Activated naive CD8-positive, alpha-beta T cell (primary cell): Measurements from ENCODE around the gene DKC1.

Source experiments
- H3K27ac Mint-ChIP-seq: one replicate; pipeline ENCODE4 v1.8.0; 2021; ENCODE audit warnings: mixed read lengths
- H3K27me3 Mint-ChIP-seq: one replicate; pipeline ENCODE4 v1.8.0; 2021; ENCODE audit warnings: mixed read lengths
- H3K36me3 Mint-ChIP-seq: one replicate; pipeline ENCODE4 v1.8.0; 2021; ENCODE audit warnings: mixed read lengths
- H3K4me1 Mint-ChIP-seq: one replicate; pipeline ENCODE4 v1.8.0; 2021; ENCODE audit warnings: low read depth, mixed read lengths
- H3K4me3 Mint-ChIP-seq: one replicate; pipeline ENCODE4 v1.8.0; 2021; ENCODE audit warnings: mild to moderate bottlenecking, mixed read lengths
- H3K9me3 Mint-ChIP-seq: one replicate; pipeline ENCODE4 v1.8.0; 2021; ENCODE audit warnings: low read depth, mixed read lengths

Gene DKC1

GRCh38 chrX:154795016-154795415, 32.4 kb downstream of the DKC1 start:
- Mint-ChIP-seq H3K36me3 (no peaks in the 10 kb centered on the region), H3K27ac (no peak overlapping the region), H3K27me3 (no peaks in the 10 kb centered on the region), H3K4me1 (peaks cover 23% of the 10 kb centered on the region), H3K4me3 (no peak overlapping the region), H3K9me3 (no peaks in the 10 kb centered on the region)

- Mint-ChIP-seq H3K27me3 (no peaks in the 10 kb centered on the region), H3K4me1 (peaks cover 38% of the 10 kb centered on the region), H3K9me3 (no peaks in the 10 kb centered on the region), H3K4me3 (no peak overlapping the region), H3K27ac (no peak overlapping the region), H3K36me3 (no peaks in the 10 kb centered on the region)
Observed at GRCh38 chrX:154797006-154797405, 34.3 kb downstream of the DKC1 start.

- Mint-ChIP-seq H3K4me3 (peak overlapping the region; percentile 67), H3K27ac (peak overlapping the region; percentile 95), H3K4me1 (peaks cover 60% of the 10 kb centered on the region), H3K36me3 (no peaks in the 10 kb centered on the region), H3K27me3 (no peaks in the 10 kb centered on the region), H3K9me3 (no peaks in the 10 kb centered on the region)
Observed at GRCh38 chrX:154799556-154800348, 37.1 kb downstream of the DKC1 start.

GRCh38 chrX:154800478-154801210, 38.0 kb downstream of the DKC1 start:
- Mint-ChIP-seq H3K27ac (peak overlapping the region; percentile 66), H3K4me3 (peak overlapping the region; percentile 40), H3K4me1 (peaks cover 63% of the 10 kb centered on the region)

GRCh38 chrX:154802947-154803346, 40.3 kb downstream of the DKC1 start:
- Mint-ChIP-seq H3K9me3 (no peaks in the 10 kb centered on the region), H3K36me3 (no peaks in the 10 kb centered on the region), H3K27me3 (no peaks in the 10 kb centered on the region), H3K4me1 (peaks cover 62% of the 10 kb centered on the region), H3K4me3 (no peak overlapping the region), H3K27ac (no peak overlapping the region)

More at GRCh38 chrX:154800478-154801210, 38.0 kb downstream of the DKC1 start:
- Mint-ChIP-seq H3K27me3 (no peaks in the 10 kb centered on the region), H3K9me3 (no peaks in the 10 kb centered on the region), H3K36me3 (no peaks in the 10 kb centered on the region)

- Mint-ChIP-seq H3K4me3 (peak overlapping the region; percentile 81), H3K4me1 (peaks cover 53% of the 10 kb centered on the region), H3K27ac (peak overlapping the region; percentile 55), H3K36me3 (no peaks in the 10 kb centered on the region), H3K27me3 (no peaks in the 10 kb centered on the region), H3K9me3 (no peaks in the 10 kb centered on the region)
Observed at GRCh38 chrX:154804261-154804956, 41.7 kb downstream of the DKC1 start.

- Mint-ChIP-seq H3K9me3 (no peaks in the 10 kb centered on the region), H3K4me1 (peaks cover 46% of the 10 kb centered on the region), H3K27ac (peak within 1 kb of the TSS; percentile 55), H3K27me3 (no peaks in the 10 kb centered on the region), H3K4me3 (peak within 1 kb of the TSS; percentile 81), H3K36me3 (no peaks in the 10 kb centered on the region)
Observed at GRCh38 chrX:154804957-154805695, 42.5 kb downstream of the DKC1 start, which contains the start of gene MPP1. TSS of gene MPP1 (minus strand) at chrX:154805485. CDS start at chrX:154805373, 112 bp downstream.

GRCh38 chrX:154805696-154806091, 43.0 kb downstream of the DKC1 start:
- Mint-ChIP-seq H3K27ac (no peak overlapping the region), H3K27me3 (no peaks in the 10 kb centered on the region), H3K9me3 (no peaks in the 10 kb centered on the region), H3K4me1 (peaks cover 40% of the 10 kb centered on the region), H3K36me3 (no peaks in the 10 kb centered on the region), H3K4me3 (peak overlapping the region; percentile 80)

- Mint-ChIP-seq H3K27ac (no peak overlapping the region), H3K27me3 (no peaks in the 10 kb centered on the region), H3K4me3 (no peak overlapping the region), H3K36me3 (no peaks in the 10 kb centered on the region), H3K9me3 (no peaks in the 10 kb centered on the region), H3K4me1 (peaks cover 32% of the 10 kb centered on the region)
Observed at GRCh38 chrX:154806837-154807501, 44.3 kb downstream of the DKC1 start.

- H3K36me3 Mint-ChIP-seq: no peaks in the 10 kb centered on the region
- H3K27ac Mint-ChIP-seq: no peak overlapping the region
- peaks cover 4% of the 10 kb centered on the region for H3K27me3 Mint-ChIP-seq
- no peak overlapping the region for H3K4me3 Mint-ChIP-seq
- peaks cover 6% of the 10 kb centered on the region for H3K4me1 Mint-ChIP-seq
- no peaks in the 10 kb centered on the region for H3K9me3 Mint-ChIP-seq
Observed at GRCh38 chrX:154809939-154810665, 47.4 kb downstream of the DKC1 start.

- Mint-ChIP-seq H3K4me3 (no peak overlapping the region), H3K36me3 (no peaks in the 10 kb centered on the region)
Observed at GRCh38 chrX:154812341-154813101, 49.9 kb downstream of the DKC1 start.

GRCh38 chrX:154813801-154814200, 51.1 kb downstream of the DKC1 start:
- H3K9me3 Mint-ChIP-seq: no peaks in the 10 kb centered on the region

More at GRCh38 chrX:154812341-154813101, 49.9 kb downstream of the DKC1 start:
- Mint-ChIP-seq H3K27me3 (peaks cover 4% of the 10 kb centered on the region), H3K4me1 (no peaks in the 10 kb centered on the region), H3K27ac (no peak overlapping the region), H3K9me3 (no peaks in the 10 kb centered on the region)

GRCh38 chrX:154815274-154815818, 52.7 kb downstream of the DKC1 start:
- Mint-ChIP-seq H3K27me3 (peaks cover 4% of the 10 kb centered on the region), H3K9me3 (no peaks in the 10 kb centered on the region), H3K36me3 (no peaks in the 10 kb centered on the region), H3K4me1 (no peaks in the 10 kb centered on the region), H3K27ac (no peak overlapping the region), H3K4me3 (no peak overlapping the region)

More at GRCh38 chrX:154813801-154814200, 51.1 kb downstream of the DKC1 start:
- Mint-ChIP-seq H3K36me3 (no peaks in the 10 kb centered on the region), H3K4me1 (no peaks in the 10 kb centered on the region), H3K27me3 (peaks cover 4% of the 10 kb centered on the region), H3K4me3 (no peak overlapping the region), H3K27ac (no peak overlapping the region)
